Duodenal mucosa (tissue), 2 donors: ENCODE measurements around the gene XRCC1.
A peak's percentile ranks its signal among the peaks of the same experiment; 100 is the strongest.
"Not testable (repeated sequence)": the region's sequence is repeated elsewhere in the genome, so short reads cannot be mapped to it uniquely, and the experiment has no call there.

ENCODE experiments used
- H3K27ac ChIP-seq: one replicate; pipeline ENCODE4 v1.7.0; 2013; ENCODE audit warnings: low read depth, low read length
- H3K27me3 ChIP-seq, 2 donors: one replicate each; pipeline ENCODE4 v1.7.0; 2013; ENCODE audit warnings: low read length in 2 of 2, control low read depth in 1 of 2; ENCODE audit not compliant: insufficient read depth in 2 of 2, control insufficient read depth in 1 of 2
- H3K36me3 ChIP-seq, 2 donors: one replicate each; pipeline ENCODE4 v1.7.0; 2013; ENCODE audit warnings: low read length in 2 of 2, control low read depth in 1 of 2; ENCODE audit not compliant: insufficient read depth in 2 of 2, control insufficient read depth in 1 of 2
- H3K4me1 ChIP-seq, 2 donors: one replicate each; pipeline ENCODE4 v1.7.0; 2013; ENCODE audit warnings: low read length in 2 of 2, control low read depth in 1 of 2; ENCODE audit not compliant: insufficient read depth in 2 of 2, control insufficient read depth in 1 of 2
- H3K4me3 ChIP-seq, 2 donors: one replicate each; pipeline ENCODE4 v1.7.0; 2013; ENCODE audit warnings: low read length in 2 of 2, low read depth in 1 of 2
- H3K9ac ChIP-seq, 2 donors: one replicate each; pipeline ENCODE4 v1.7.0; 2013; ENCODE audit warnings: low read length in 2 of 2, low read depth in 1 of 2
- H3K9me3 ChIP-seq, 2 donors: one replicate each; pipeline ENCODE4 v1.7.0; 2013; ENCODE audit warnings: low read length in 2 of 2, control low read depth in 1 of 2; ENCODE audit not compliant: control insufficient read depth in 1 of 2

The XRCC1 gene

GRCh38 chr19:43594081-43594697, 18.9 kb upstream of the XRCC1 start:
- Histone ChIP-seq H3K9me3 (no peaks in the 10 kb centered on the region), H3K36me3 (peaks cover 7 to 23% of the 10 kb centered on the region in 2 donors), H3K9ac (no peak overlapping the region), H3K4me3 (peak overlapping the region in 1 of 2 donors; percentile 79), H3K4me1 (peaks cover 28 to 32% of the 10 kb centered on the region in 2 donors), H3K27me3 (no peaks in the 10 kb centered on the region), H3K27ac (no peak overlapping the region)

GRCh38 chr19:43592800-43593350, 17.5 kb upstream of the XRCC1 start:
- peaks cover 7 to 22% of the 10 kb centered on the region in 2 donors for H3K36me3 ChIP-seq
- no peak overlapping the region for H3K9ac ChIP-seq
- H3K4me1 ChIP-seq, result peaks cover 22 to 30% of the 10 kb centered on the region in 2 donors
- no peak overlapping the region for H3K27ac ChIP-seq
- H3K27me3 ChIP-seq, result no peaks in the 10 kb centered on the region
- no peak overlapping the region for H3K4me3 ChIP-seq
- no peaks in the 10 kb centered on the region for H3K9me3 ChIP-seq

- H3K36me3 ChIP-seq, result peaks cover 7 to 22% of the 10 kb centered on the region in 2 donors
Measured at GRCh38 chr19:43591904-43592772, 16.8 kb upstream of the XRCC1 start.

GRCh38 chr19:43589678-43590077, 14.4 kb upstream of the XRCC1 start:
- Histone ChIP-seq H3K4me1 (peaks cover 9 to 11% of the 10 kb centered on the region in 2 donors), H3K9ac (no peak overlapping the region), H3K4me3 (no peak overlapping the region), H3K36me3 (peaks cover 7 to 26% of the 10 kb centered on the region in 2 donors), H3K9me3 (no peaks in the 10 kb centered on the region), H3K27ac (no peak overlapping the region), H3K27me3 (no peaks in the 10 kb centered on the region)

More at GRCh38 chr19:43591904-43592772, 16.8 kb upstream of the XRCC1 start:
- no peaks in the 10 kb centered on the region for H3K27me3 ChIP-seq
- no peak overlapping the region for H3K27ac ChIP-seq
- H3K9ac ChIP-seq, result no peak overlapping the region
- no peaks in the 10 kb centered on the region for H3K9me3 ChIP-seq
- H3K4me1 ChIP-seq, result peaks cover 15 to 22% of the 10 kb centered on the region in 2 donors
- no peak overlapping the region for H3K4me3 ChIP-seq

- Histone ChIP-seq H3K9me3 (no peaks in the 10 kb centered on the region), H3K36me3 (peaks cover 7 to 26% of the 10 kb centered on the region in 2 donors), H3K4me1 (peaks cover 6 to 10% of the 10 kb centered on the region in 2 donors), H3K9ac (no peak overlapping the region), H3K27ac (no peak overlapping the region), H3K4me3 (no peak overlapping the region), H3K27me3 (no peaks in the 10 kb centered on the region)
Measured at GRCh38 chr19:43589277-43589676, 13.9 kb upstream of the XRCC1 start.

- H3K27me3 ChIP-seq, H3K4me1 ChIP-seq, H3K9me3 ChIP-seq, H3K4me3 ChIP-seq, H3K9ac ChIP-seq, H3K27ac ChIP-seq: not testable (repeated sequence)
- H3K36me3 ChIP-seq, result peaks cover 0 to 13% of the 10 kb centered on the region in 2 donors
Measured at GRCh38 chr19:43587029-43587428, 11.7 kb upstream of the XRCC1 start.

GRCh38 chr19:43586346-43586745, 11.0 kb upstream of the XRCC1 start:
- Histone ChIP-seq H3K4me3 (no peak overlapping the region), H3K9ac (no peak overlapping the region), H3K27me3 (no peaks in the 10 kb centered on the region), H3K4me1 (peaks cover 0 to 8% of the 10 kb centered on the region in 2 donors), H3K9me3 (no peaks in the 10 kb centered on the region), H3K27ac (no peak overlapping the region), H3K36me3 (peaks cover 0 to 9% of the 10 kb centered on the region in 2 donors)

- H3K27me3 ChIP-seq, result no peaks in the 10 kb centered on the region
- H3K36me3 ChIP-seq, result peaks cover 0 to 9% of the 10 kb centered on the region in 2 donors
- no peak overlapping the region for H3K4me3 ChIP-seq
- H3K9ac ChIP-seq, result no peak overlapping the region
- H3K4me1 ChIP-seq, result peaks cover 0 to 12% of the 10 kb centered on the region in 2 donors
- H3K9me3 ChIP-seq, result no peaks in the 10 kb centered on the region
- no peak overlapping the region for H3K27ac ChIP-seq
Measured at GRCh38 chr19:43584484-43584883, 9.2 kb upstream of the XRCC1 start.

GRCh38 chr19:43582495-43582894, 7.2 kb upstream of the XRCC1 start:
- Histone ChIP-seq H3K9ac (no peak overlapping the region), H3K27ac (no peak overlapping the region), H3K9me3 (no peaks in the 10 kb centered on the region)

GRCh38 chr19:43581467-43581866, 6.1 kb upstream of the XRCC1 start:
- H3K27ac ChIP-seq, result no peak overlapping the region
- H3K4me1 ChIP-seq, result peaks cover 0 to 12% of the 10 kb centered on the region in 2 donors
- H3K36me3 ChIP-seq, result peaks cover 0 to 4% of the 10 kb centered on the region in 2 donors
- H3K9me3 ChIP-seq, result no peaks in the 10 kb centered on the region
- peak overlapping the region; percentile 30 to 48 for H3K9ac ChIP-seq
- H3K4me3 ChIP-seq, result peak overlapping the region; percentile 46 to 74
- no peaks in the 10 kb centered on the region for H3K27me3 ChIP-seq

More at GRCh38 chr19:43582495-43582894, 7.2 kb upstream of the XRCC1 start:
- Histone ChIP-seq H3K4me3 (no peak overlapping the region), H3K4me1 (peaks cover 0 to 12% of the 10 kb centered on the region in 2 donors), H3K36me3 (peaks cover 0 to 4% of the 10 kb centered on the region in 2 donors), H3K27me3 (no peaks in the 10 kb centered on the region)
